D341Med (cell line): ENCODE data around the gene CPNE1.

Source experiments
- DNase-seq: peaks from one replicate; pipeline ENCODE4 v3.0.0; 2012; ENCODE audit warnings: low spot score

CPNE1 gene

DNA sequence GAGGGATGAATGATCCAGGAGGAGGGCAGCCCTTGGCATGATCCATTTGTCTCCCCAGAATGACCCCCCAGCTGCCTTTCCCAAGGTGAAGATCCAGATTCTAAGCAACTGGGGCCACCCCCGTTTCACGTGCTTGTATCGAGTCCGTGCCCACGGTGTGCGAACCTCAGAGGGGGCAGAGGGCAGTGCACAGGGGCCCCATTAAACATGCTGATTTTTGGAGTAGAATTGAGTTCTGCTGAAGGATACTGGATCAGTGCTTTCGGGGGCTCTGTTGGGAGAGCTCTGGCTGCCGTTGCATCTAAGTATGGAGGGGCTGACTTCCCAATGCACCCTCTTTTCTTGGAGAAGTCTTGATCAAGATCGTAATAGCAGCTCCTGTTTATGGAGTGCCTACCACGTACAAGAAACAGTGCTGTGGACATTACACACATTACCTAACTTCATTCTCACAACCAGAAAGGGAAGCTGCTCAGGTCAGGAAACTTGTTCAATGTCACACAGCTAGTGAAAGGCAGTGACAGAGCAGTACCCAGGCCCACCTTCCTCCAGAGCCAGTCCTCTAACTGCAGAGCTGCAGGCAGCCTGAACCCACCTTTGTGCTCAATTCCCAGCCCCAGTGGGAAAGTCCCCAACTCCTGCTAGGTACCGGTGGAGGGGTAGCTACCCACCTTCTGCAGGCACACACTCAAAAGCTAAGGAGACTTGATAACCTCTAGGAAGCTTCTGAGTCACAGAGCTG, 43.7 kb downstream of the CPNE1 start:
- no peak for DNase-seq

DNA sequence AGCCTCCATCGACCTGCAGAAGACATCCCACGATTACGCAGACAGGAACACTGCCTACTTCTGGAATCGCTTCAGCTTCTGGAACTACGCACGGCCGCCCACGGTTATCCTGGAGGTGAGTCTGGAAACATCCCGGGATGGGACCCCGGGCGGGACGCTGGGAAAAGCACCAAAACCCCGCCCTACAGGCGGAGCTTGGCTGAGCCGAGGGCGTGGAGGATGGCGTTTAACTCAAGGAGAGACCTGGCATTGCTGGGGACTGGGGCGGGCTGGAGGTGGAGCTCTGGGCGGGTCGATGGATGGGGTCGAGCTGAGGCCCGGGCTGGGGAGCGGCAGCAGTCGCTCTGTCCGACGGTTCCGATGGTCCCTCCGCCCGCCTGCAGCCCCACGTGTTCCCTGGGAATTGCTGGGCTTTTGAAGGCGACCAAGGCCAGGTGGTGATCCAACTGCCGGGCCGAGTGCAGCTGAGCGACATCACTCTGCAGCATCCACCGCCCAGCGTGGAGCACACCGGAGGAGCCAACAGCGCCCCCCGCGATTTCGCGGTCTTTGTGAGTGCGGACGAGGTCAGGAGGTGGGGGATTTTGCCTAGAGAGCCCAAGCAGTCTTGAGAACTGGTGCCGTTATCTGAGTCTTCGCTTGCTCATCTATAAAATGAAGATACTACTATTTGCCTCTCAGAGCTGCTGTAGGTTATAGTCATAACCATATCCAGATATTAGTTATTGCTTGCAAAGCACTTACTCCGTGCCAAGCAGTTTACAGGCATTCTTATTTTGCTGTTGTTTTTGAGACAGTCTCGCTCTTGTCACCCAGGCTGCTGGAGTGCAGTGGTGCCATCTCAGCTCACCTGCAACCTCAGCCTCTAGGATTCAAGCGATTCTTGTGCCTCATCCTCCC, 45.3 kb downstream of the CPNE1 start:
- peak; percentile 90 for DNase-seq

GRCh38 chr20:35618263-35619131, 46.2 kb downstream of the CPNE1 start:
- DNase-seq, result no peak

DNA sequence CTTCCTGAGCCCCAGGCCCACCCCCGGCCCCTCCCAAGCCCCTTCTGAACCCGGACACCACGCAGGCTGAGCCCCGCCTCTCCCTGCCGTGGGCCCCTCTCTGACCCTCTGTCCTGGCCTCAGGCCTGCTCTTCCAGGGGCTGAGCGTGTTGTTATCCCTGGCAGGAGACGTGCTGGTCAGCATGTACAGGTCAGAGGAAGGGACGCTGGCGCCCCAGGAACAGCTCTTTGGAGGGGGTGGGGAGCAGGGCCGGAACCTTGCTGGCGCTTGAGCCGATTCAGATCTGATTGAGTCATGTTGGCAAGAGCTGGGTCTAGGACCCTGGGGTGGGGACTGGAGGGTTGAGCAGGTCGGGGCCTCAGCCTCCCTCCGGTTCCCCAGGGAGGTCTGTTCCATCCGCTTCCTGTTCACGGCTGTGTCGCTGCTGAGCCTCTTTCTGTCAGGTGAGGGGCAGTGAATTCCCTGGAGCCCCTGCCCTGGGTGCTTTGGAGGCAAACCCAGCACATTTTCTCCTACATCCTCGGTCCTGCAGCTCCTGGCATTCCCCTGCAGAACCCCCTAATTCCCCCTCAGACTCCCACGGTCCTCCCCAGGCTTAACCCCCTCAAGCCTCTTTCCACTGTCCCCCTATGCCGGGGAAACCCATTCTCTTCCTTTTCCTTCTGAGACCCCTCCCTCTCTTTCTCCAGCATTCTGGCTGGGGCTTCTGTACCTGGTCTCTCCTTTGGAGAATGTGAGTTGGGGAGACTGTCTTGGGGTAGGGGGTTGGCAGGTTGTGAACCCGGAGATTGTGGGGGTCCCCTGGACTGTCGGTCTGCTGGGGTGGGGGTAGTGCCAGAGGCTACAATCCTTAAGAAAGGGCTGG, 47.1 kb downstream of the CPNE1 start:
- no peak for DNase-seq

DNA sequence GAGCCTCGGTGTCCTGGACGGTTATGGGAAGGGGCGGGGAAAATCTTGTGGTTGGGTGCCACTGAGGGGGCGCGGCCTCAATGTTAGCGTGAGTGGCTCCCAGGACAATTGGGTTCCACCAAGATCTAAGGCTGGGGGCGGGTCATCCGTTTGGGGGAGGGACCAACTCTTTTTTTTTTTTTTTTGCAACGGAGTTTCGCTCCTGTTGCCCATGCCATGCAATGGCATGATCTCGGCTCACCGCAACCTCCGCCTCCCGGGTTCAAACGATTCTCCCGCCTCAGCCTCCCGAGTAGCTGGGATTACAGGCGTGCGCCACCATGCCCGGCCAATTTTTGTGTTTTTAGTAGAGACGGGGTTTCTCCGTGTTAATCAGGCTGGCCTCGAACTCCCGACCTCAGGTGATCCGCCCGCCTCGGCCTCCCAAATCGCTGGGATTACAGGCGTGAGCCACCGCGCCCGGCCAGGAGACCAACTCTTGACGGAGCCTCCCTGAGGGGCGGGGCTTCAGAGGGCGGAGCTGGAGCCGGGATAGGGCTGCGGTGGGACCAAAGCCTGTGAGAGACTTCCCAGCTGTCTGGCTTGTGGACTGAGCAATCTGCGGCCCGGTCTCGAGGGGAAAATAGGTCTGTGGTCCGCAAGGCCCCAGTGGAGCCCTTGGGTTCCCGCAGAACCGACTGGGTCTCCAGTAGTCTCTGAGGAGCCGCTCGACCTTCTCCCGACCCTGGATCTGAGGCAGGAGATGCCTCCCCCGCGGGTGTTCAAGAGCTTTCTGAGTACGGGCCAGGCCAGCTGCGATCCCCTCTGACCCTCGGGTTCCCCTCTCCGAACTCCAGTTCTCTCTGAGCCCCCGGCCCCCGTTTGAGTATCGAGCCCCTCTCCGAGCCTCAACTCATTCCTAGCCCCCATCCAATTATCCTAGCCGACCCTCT, 48.0 kb downstream of the CPNE1 start:
- peak; percentile 63 for DNase-seq

- peak; percentile 99 for DNase-seq
Measured at GRCh38 chr20:35615667-35616464, 48.8 kb downstream of the CPNE1 start, which contains the start of gene SPAG4. Gene SPAG4 (plus strand): TSS chr20:35615829. CDS start chr20:35616004, 175 bp downstream.

DNA sequence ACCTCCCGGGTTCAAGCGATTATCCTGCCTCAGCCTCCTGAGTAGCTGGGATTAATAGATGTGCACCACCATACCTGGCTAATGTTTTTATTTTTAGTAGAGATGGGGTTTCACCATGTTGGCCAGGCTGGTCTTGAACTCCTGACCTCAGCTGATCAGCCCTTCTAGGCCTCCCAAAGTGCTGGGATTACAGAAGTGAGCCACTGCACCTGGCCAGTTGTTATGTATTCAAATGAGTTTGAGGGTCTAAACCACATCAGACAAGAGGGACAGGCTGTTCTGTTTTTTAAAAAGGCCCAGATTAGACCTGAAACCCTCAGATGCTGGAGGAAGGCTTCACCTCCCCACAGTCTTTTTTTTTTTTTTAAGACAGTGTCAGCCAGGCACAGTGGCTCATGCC, 53.2 kb downstream of the CPNE1 start:
- no peak for DNase-seq

DNA sequence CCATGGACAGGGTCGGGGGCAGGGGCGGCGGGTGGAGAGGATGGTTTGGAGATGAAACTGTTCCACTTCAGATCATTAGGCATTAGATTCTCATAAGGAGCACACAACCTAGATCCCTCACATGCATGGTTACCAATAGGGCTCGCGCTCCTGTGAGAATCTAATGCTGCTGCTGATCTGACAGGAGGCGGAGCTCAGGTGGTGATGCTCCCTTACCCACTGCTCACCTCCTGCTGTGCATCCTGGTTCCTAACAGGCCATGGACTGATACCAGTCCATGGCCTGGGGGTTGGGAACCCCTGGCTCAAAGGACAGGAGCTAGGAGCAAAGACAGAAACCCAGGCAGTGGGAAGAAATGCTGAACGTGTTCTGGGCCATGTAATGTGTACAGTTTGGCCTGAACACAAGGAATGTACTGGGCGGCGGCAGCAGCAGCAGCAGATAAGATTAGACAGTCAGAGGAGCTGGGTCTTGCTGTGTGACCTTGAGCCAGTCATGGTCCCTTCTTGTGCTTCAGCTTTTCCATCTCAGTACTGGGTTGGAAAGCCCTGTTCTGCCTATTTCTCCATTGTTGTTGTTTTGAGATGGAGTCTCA, 53.8 kb downstream of the CPNE1 start:
- no peak for DNase-seq

DNA sequence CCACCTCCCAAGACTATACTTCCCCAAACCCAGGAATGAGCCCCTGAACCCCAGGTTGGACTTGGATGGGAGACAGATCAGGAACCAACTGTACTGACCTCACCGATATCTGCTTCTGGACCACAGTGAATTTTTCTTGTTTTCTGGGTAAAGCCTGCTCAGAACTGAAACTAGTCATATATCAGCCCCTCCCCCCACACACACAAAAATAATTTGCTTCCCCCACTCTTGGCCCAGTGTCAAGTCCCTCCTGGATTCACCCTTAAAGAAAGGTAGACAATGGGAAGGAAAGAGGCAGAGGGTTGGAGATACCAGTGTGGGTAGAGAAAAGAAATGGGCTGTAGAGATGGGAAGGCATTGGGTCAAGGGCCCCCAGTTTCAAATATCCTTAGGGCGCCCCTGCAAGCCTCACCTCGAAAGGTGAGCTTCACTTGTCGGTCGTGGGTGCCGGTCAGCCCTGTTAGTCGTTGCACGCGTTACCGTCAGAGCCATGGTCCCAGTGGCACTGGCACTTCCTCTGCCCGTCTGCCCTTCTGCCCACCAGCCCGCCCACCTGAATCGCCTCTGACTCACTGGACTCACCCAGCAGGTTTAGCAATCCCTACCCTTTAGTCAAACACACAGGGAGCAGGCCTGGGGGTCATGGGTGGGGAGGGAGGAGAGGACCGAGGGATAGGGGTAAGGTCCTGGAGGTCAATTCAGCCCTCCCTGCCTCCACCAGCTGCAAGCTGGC, 57.5 kb downstream of the CPNE1 start:
- no peak for DNase-seq

- DNase-seq, result no peak
Measured at GRCh38 chr20:35606127-35606526, 58.6 kb downstream of the CPNE1 start.

DNA sequence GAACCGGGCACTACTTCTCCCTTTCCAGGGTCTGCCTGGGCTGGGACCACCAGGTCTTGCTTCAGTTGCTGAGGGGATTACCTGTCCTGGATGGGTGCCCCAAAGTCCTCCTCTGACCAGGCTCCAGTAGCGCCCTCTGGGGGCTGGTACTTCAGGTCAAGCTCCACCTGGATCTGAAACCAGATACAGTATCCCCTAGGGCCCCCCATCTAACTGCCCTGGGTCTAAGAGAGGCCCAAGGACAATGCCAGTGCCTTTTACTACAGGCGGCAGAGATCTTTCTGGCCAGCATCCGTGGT, 60.3 kb downstream of the CPNE1 start:
- no peak for DNase-seq

DNA sequence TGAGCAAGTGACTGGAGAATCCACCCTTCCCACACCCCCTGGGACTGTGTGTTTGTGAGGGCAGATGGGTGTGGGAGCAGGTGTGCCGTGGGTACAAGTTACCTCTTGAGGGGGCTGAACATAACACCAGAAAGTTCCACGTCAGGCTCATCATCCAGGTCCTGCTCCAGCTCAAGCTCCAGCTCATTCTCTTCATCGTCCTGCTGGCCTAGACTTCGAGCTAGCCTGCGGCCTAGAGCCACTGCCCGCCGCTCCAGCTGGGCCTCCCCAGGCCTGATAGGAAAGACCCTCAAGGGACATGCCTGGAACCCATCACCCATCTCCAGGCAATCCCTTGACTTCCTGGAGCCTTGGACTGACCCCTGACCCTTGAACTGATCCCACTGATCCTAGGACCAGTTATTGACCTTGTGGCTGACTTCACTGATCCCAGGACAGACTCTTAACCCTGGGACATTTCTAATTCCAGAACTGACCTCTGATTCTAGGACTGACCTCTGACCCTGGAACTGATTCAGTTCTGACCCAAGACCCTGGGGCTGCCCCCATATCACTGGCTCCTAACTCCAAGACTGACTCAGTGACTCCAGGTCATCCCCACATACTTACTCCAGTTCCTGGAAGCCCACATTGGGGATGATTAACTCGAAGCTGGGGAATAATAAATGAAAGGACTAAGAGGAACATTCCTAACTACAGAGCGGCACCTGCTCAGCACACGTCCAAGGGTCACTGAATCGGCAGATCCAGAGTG, 60.8 kb downstream of the CPNE1 start:
- DNase-seq, result no peak

GRCh38 chr20:35602851-35603495, 61.7 kb downstream of the CPNE1 start:
- no peak for DNase-seq

DNA sequence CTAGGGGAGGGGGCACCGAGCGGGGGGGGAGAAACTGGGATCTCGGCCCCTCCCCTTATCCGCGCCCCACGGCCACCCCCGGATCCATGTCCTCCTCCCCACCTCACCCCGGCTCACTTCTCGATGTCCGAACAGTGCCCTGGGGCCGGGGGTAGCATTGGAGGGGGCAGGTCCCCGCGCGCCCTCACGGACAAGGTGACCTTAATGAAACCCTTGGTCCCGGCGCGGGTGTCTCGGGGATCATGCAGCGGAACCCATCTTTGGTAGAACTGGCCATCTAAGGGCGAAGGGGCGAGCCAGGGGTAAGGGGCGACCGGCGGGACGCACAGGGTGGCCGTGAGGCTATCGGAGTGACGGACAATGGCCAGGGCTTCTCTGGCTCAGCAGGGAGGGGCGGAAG, 62.7 kb downstream of the CPNE1 start:
- DNase-seq, result no peak

DNA sequence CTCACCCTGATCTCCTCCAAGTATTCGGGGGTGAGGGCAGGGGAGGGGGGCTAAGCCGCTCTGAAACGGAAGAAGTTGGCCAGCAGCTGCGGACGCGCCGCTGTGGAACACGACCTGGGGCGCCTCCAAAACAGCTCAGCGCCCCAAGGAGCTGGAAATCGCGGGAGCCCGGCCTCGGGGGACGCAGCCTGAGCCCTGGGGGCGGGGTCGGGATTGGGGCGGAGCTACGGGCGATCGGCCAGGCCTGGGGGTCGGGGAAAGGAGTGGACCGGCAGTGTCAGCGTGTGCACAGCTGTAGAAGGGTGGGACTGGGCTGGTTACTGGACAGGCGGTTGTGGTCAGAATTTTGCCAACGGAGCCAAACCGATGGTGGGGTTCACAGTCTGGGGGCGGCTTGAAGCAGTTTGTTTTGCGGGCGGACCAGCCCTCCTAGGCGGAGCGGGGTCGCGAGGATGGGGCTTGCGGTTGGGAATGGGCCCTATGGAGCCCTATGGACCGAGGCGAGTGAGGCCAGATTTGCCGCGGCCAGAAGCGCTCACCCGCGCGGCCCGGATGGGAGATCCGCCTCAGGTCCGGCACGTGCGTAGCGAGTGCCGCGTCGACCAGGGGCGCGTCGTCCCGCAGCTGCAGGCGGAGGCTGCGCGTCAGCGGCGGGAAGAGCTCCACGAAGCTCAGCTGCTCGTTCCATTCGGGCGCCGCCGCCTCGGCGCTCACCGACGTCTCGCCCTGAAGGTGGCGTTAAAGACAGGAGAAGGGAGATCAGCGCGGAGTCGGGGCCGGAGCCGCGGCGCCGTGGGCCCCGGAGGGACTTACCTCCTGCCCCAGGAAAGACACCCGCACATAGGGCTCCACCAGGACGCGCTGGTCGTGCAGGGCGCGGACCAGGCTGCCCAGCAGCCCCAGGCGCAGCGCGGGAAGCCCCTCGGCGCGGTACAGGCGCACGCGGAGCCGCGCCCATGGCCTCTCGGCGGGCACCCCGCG, 63.4 kb downstream of the CPNE1 start:
- DNase-seq, result peak; percentile 82
